ENCODE results near the gene GUCY2D. TPM values are rescaled to one million over a fixed set of nuclear protein-coding genes. Genes with fewer than 3 reads are reported as not detected.

Gene GUCY2D
- total and polyA plus RNA-seq, 8 donors: 0.13 to 3.4 (median 0.73) TPM; not detected in 4

GRCh38 chr17:7982666-7983065 is 19.7 kb upstream of the GUCY2D start:
- peak; percentile 87 for ATAC-seq

GRCh38 chr17:7984904-7985303 is 17.5 kb upstream of the GUCY2D start:
- no peaks in the 10 kb centered on the region for H3K9me3 ChIP-seq
- H3K36me3 ChIP-seq: no peaks in the 10 kb centered on the region
- peaks cover 0 to 15% of the 10 kb centered on the region in 2 donors for H3K4me1 ChIP-seq
- H3K27me3 ChIP-seq: no peaks in the 10 kb centered on the region
- DNase-seq (no peak), ATAC-seq (no peak)
- intact Hi-C loops (cut with DNase I): loop anchor here in 1 of 2 donors (5.0 kb wide), 1 partner anchor 123 kb away; no protein-coding TSS in a partner anchor
- no peak overlapping the region for H3K27ac ChIP-seq
- no peak for TF ChIP-seq CTCF (IDR thresholded peaks at IDR 0.05)
- no peak overlapping the region for H3K4me3 ChIP-seq

More at GRCh38 chr17:7982666-7983065, 19.7 kb upstream of the GUCY2D start:
- Histone ChIP-seq H3K4me3 (no peak overlapping the region), H3K36me3 (no peaks in the 10 kb centered on the region), H3K27ac (no peak overlapping the region), H3K27me3 (peaks cover 0 to 7% of the 10 kb centered on the region in 2 donors), H3K9me3 (no peaks in the 10 kb centered on the region), H3K4me1 (peaks cover 0 to 4% of the 10 kb centered on the region in 2 donors)
- no peak for DNase-seq
- intact Hi-C loops (cut with DNase I): no loop called here
- TF ChIP-seq CTCF (IDR thresholded peaks at IDR 0.05): peak in 1 of 2 donors; percentile 24

GRCh38 chr17:7987112-7987893 is 15.1 kb upstream of the GUCY2D start:
- ATAC-seq: peak; percentile 5
- H3K9me3 ChIP-seq: no peaks in the 10 kb centered on the region
- intact Hi-C loops (cut with DNase I): loop anchor here in 1 of 2 donors (5.0 kb wide), 1 partner anchor 125 kb away; no protein-coding TSS in a partner anchor
- no peaks in the 10 kb centered on the region for H3K27me3 ChIP-seq
- DNase-seq: no peak
- H3K4me3 ChIP-seq: no peak overlapping the region
- TF ChIP-seq CTCF (IDR thresholded peaks at IDR 0.05): no peak
- no peak overlapping the region for H3K27ac ChIP-seq
- H3K36me3 ChIP-seq: no peaks in the 10 kb centered on the region
- H3K4me1 ChIP-seq: peaks cover 0 to 21% of the 10 kb centered on the region in 2 donors

GRCh38 chr17:7988750-7989178 is 13.7 kb upstream of the GUCY2D start:
- no peaks in the 10 kb centered on the region for H3K36me3 ChIP-seq
- TF ChIP-seq CTCF (IDR thresholded peaks at IDR 0.05): peak; percentile 65 to 67
- peak overlapping the region in 1 of 2 donors; percentile 88 for H3K27ac ChIP-seq
- peaks cover 0 to 21% of the 10 kb centered on the region in 2 donors for H3K4me1 ChIP-seq
- ATAC-seq (peak; percentile 69), DNase-seq (peak in 2 of 4 donors; percentile 79 to 89)
- H3K4me3 ChIP-seq: no peak overlapping the region
- no peaks in the 10 kb centered on the region for H3K9me3 ChIP-seq
- no peaks in the 10 kb centered on the region for H3K27me3 ChIP-seq
- intact Hi-C loops (cut with DNase I): loop anchor here in 1 of 2 donors (5.0 kb wide), 1 partner anchor 126 kb away; no protein-coding TSS in a partner anchor

All from left lung (tissue), 10 donors.